Transverse colon (tissue), 4 donors: Measurements from ENCODE around the gene ZIC4. TPM values are rescaled to one million over a fixed set of nuclear protein-coding genes. Genes with fewer than 3 reads are reported as not detected.

Source experiments
- DNase-seq: peaks from one replicate; pipeline ENCODE4 v3.0.0-alpha.2; 2019
- H3K27ac ChIP-seq, 4 donors: fragments of 200-600 bp; sonication (generic); 2 replicates each; pipeline ENCODE4 v1.5.1; 2016 to 2018; ENCODE audit warnings: inconsistent platforms in 4 of 4
- H3K27me3 ChIP-seq: fragments of 200-600 bp; sonication (generic); 2 replicates; pipeline ENCODE4 v1.5.1; 2017; ENCODE audit warnings: inconsistent platforms
- H3K36me3 ChIP-seq, 4 donors: fragments of 200-600 bp; sonication (generic); 2 replicates each; pipeline ENCODE4 v1.5.1; 2017 to 2019; ENCODE audit warnings: inconsistent platforms in 4 of 4
- H3K4me1 ChIP-seq, 4 donors: fragments of 200-600 bp; sonication (generic); 2 replicates each; pipeline ENCODE4 v1.5.1; 2017 to 2020; ENCODE audit warnings: inconsistent platforms in 4 of 4
- H3K4me3 ChIP-seq, 4 donors: fragments of 200-600 bp; sonication (generic); 1 replicate in 1 of 4; 2 replicates in 3 of 4; pipeline versions ENCODE4 v1.5.1 to v1.6.1; 2017 to 2019; ENCODE audit warnings: inconsistent platforms in 4 of 4
- H3K9me3 ChIP-seq, 2 donors: fragments of 200-600 bp; sonication (generic); 2 replicates each; pipeline ENCODE4 v1.5.1; 2017 to 2019; ENCODE audit warnings: inconsistent platforms in 2 of 2
- EP300 ChIP-seq: sonication (generic); formaldehyde crosslinking; IDR thresholded peaks from one replicate; pipeline ENCODE4 v1.6.1; 2017; ENCODE audit warnings: antibody characterized with exemption, low read depth
- POLR2A ChIP-seq: fragments of 450-650 bp; IDR thresholded peaks from one replicate; pipeline ENCODE4 v1.6.1; 2016; ENCODE audit warnings: antibody characterized with exemption, mild to moderate bottlenecking, moderate library complexity
- POLR2AphosphoS5 ChIP-seq, 3 donors: sonication (generic); formaldehyde crosslinking; IDR thresholded peaks; one replicate each; pipeline ENCODE4 v1.6.1; 2016; ENCODE audit warnings: antibody characterized with exemption in 3 of 3
- WGBS, 2 donors: methylation state at CpG; one replicate each; pipeline ENCODE4 v1.1.5; 2018; ENCODE audit warnings: low coverage in 1 of 2; 5-methylcytosine and 5-hydroxymethylcytosine counted together
- in situ Hi-C, 4 donors: fragments of 200-750 bp; cut with MboI; loops; one replicate each; pipeline versions ENCODE4 v1.15.0 to v1.15.1; 2017; ENCODE audit warnings: low sequenced_read_pairs in 3 of 4, low pct_ligation_motif_present in 1 of 4, low pct_unique_long_range_greater_than_20kb in 1 of 4
- intact Hi-C: fragments of 100-400 bp; cut with DNase I; formaldehyde crosslinking; loops from one replicate; pipeline ENCODE4 v1.15.1; 2023; ENCODE audit warnings: low total_unique reads
- total RNA-seq, 4 donors: library from RNA; depleted of rRNA; stranded (reverse); fragments of >200 nt; gene quantifications; one replicate each; pipeline ENCODE4 v1.1.0, GENCODE V29; 2016
- TF ChIP-seq, protein P1 (sequence below), 5 experiments: fragments of 200-600 bp in 3 of 5; fragments of 450-650 bp in 2 of 5; sonication (generic) in 3 of 5; IDR thresholded peaks; 1 replicate in 2 of 5; 2 replicates in 3 of 5; pipeline ENCODE4 v1.5.1; 2016 to 2017; ENCODE audit warnings: antibody characterized with exemption in 5 of 5, inconsistent platforms in 3 of 5, mild to moderate bottlenecking in 2 of 5, moderate library complexity in 1 of 5

The ZIC4 gene
- total RNA-seq, 4 donors from 2014 or later, result not detected

DNA sequence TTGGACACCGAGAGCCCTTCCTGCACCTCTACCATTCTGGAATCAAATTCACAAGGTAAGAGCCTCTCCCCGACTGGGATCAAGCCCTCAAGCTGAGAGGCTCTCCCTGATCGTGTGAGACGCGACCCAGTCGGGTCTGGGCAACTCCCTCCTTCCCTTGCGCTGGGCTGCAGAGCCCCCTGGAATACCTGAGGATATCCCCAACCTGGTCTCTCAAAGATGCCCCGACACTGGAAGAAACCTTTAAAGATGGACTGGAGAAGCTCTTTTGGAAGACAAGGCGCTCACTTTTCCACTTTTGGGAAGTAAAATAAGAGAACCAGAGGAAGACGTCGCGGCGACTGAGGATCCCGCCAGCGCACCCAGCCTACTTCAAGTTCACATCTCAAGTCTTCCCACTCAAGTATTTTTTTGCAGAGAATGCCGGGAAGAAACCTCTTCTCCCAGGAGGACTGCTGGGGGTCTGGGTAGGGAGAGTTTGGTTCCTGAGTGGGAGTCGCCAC, 33.8 kb downstream of the ZIC4 start:
- intact Hi-C loops (no loop called here), in situ Hi-C loops (no loop called here)
- TF ChIP-seq POLR2AphosphoS5 (IDR thresholded peaks at IDR 0.05) (no peak), POLR2A (no peak), EP300 (no peak)
- TF ChIP-seq, protein P1, sequence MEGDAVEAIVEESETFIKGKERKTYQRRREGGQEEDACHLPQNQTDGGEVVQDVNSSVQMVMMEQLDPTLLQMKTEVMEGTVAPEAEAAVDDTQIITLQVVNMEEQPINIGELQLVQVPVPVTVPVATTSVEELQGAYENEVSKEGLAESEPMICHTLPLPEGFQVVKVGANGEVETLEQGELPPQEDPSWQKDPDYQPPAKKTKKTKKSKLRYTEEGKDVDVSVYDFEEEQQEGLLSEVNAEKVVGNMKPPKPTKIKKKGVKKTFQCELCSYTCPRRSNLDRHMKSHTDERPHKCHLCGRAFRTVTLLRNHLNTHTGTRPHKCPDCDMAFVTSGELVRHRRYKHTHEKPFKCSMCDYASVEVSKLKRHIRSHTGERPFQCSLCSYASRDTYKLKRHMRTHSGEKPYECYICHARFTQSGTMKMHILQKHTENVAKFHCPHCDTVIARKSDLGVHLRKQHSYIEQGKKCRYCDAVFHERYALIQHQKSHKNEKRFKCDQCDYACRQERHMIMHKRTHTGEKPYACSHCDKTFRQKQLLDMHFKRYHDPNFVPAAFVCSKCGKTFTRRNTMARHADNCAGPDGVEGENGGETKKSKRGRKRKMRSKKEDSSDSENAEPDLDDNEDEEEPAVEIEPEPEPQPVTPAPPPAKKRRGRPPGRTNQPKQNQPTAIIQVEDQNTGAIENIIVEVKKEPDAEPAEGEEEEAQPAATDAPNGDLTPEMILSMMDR (IDR thresholded peaks at IDR 0.05), result no peak
- no peak for DNase-seq
- Histone ChIP-seq H3K4me1 (no peaks in the 10 kb centered on the region), H3K27ac (no peak overlapping the region), H3K27me3 (peaks cover 100% of the 10 kb centered on the region), H3K4me3 (no peak overlapping the region), H3K9me3 (no peaks in the 10 kb centered on the region), H3K36me3 (no peaks in the 10 kb centered on the region)
- WGBS, 2 donors, result 15% methylated on average over 17 of the region's 17 CpGs; no CpG with 5 or more reads in 1 of the 2 donors

DNA sequence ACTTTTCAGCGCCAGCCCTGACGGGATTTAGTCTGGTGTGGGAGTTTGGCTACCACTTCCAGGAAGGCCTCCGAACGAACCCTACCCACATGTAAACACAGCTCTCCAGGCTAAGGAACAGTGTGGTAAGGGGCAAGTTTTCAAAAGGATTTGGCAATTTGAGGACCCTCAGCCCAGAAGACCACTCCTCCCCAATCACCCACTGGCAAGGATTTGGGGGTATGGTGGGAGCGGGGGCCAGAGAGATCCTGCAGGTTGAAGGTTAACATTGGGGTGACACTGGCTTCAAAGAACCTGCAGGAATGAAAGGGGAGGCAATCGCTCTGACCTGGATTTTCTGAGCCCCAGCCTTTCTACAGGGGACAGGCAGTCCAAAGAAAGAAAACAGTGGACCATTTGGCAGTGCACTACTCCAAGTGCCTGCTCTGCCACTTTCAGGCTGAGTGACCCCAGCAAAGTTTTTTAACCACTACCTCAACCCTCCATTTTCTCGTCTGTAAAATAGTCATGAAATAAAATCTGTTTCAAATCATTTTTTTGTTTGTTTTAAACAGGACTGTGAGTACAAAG, 34.5 kb downstream of the ZIC4 start:
- Histone ChIP-seq H3K36me3 (no peaks in the 10 kb centered on the region), H3K27me3 (peaks cover 100% of the 10 kb centered on the region), H3K4me3 (no peak overlapping the region), H3K9me3 (no peaks in the 10 kb centered on the region), H3K4me1 (no peaks in the 10 kb centered on the region), H3K27ac (no peak overlapping the region)
- in situ Hi-C loops, result no loop called here
- DNase-seq, result no peak
- TF ChIP-seq, protein P1 (IDR thresholded peaks at IDR 0.05), result no peak
- no peak for TF ChIP-seq POLR2AphosphoS5 (IDR thresholded peaks at IDR 0.05)
- no peak for TF ChIP-seq EP300
- TF ChIP-seq POLR2A, result no peak
- intact Hi-C loops, result no loop called here
- 0 to 16% methylated on average over 1 to 7 of the region's 7 CpGs for WGBS, 2 donors

DNA sequence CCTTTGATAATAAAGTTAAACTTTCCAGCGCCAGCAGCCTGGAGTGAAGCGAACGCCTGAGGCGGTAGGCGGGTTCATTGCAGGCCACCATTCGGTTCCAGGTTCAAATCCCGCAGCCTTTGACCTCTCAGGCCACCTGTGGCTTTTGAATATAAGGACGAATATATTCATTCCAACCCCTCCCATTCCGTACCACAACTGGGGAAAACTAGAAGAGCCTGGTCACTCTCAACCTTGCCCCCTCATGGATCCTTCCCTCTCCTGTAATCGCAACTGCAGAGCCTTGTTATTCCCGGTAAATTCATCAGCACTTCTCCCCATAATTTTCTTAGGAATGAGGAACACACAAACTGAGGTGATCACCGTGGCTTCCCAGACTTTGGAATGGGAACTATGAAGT, 35.2 kb downstream of the ZIC4 start:
- H3K9me3 ChIP-seq, result no peaks in the 10 kb centered on the region
- H3K4me1 ChIP-seq, result no peaks in the 10 kb centered on the region
- no peaks in the 10 kb centered on the region for H3K36me3 ChIP-seq
- TF ChIP-seq POLR2AphosphoS5 (IDR thresholded peaks at IDR 0.05) (no peak), POLR2A (no peak), EP300 (no peak)
- TF ChIP-seq, protein P1 (IDR thresholded peaks at IDR 0.05), result no peak
- H3K4me3 ChIP-seq, result no peak overlapping the region
- in situ Hi-C loops, result no loop called here
- H3K27ac ChIP-seq, result no peak overlapping the region
- 13 to 23% methylated on average over 9 to 12 of the region's 12 CpGs for WGBS, 2 donors
- intact Hi-C loops, result no loop called here
- DNase-seq, result no peak
- peaks cover 100% of the 10 kb centered on the region for H3K27me3 ChIP-seq

DNA sequence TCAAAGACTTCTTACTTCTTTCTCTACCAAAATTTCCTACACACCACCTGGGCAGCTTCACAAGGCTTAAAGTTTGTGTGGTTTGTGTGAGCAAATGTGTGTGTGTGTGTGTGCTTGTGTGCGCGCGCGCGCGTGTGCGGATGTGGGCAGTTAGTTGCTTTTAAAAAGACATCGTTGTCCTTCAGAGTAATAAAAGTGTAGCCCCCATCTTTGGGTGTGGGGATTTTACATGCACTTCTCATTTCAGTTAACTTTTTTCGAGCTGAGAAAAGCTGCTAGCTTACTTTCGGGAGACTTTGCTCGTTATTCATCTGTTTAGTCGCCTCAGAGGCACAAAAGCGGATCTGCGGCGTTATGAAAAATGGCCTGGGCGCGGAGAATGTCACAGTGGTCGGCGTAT, 36.0 kb downstream of the ZIC4 start:
- Histone ChIP-seq H3K27ac (no peak overlapping the region), H3K9me3 (no peaks in the 10 kb centered on the region), H3K27me3 (peaks cover 100% of the 10 kb centered on the region), H3K4me1 (no peaks in the 10 kb centered on the region), H3K36me3 (no peaks in the 10 kb centered on the region), H3K4me3 (no peak overlapping the region)
- in situ Hi-C loops, result no loop called here
- WGBS, 2 donors, result 27 to 30% methylated on average over 19 of the region's 19 CpGs
- no peak for TF ChIP-seq POLR2A
- no peak for TF ChIP-seq POLR2AphosphoS5 (IDR thresholded peaks at IDR 0.05)
- TF ChIP-seq EP300, result no peak
- TF ChIP-seq, protein P1 (IDR thresholded peaks at IDR 0.05), result no peak
- no peak for DNase-seq
- intact Hi-C loops, result no loop called here
